ENCODE results near the gene APOA4.

DNA sequence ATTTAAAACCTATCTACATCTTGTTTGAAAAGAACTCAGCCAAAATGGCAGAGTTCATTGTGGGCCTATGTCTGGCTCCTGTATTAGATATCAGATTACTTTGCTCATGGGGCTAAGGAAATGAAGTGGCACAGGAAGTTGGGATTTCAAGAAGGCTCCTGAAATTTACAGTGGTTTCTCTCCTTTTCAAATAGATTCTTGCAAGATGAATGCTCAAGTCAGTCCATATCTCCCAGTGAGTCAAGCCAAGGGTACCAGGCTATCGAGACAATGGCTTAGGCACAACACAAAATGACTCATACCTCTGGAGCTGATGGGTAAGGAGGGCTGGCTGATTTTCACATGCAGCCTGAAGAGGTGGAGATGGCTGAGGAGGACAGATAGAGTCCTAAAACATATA, 38.4 kb upstream of the APOA4 start:
- TF ChIP-seq CTCF (IDR thresholded peaks at IDR 0.05; ENCODE audit: low read depth, low read length, missing input control) (no peak), ZBTB33 (IDR thresholded peaks at IDR 0.05) (no peak), JUND (IDR thresholded peaks at IDR 0.05) (no peak), TAF1 (conservative IDR thresholded peaks at IDR 0.05) (no peak), YY1 (IDR thresholded peaks at IDR 0.05) (no peak), RAD21 (IDR thresholded peaks at IDR 0.05) (no peak), MAX (IDR thresholded peaks at IDR 0.05) (no peak), REST (IDR thresholded peaks at IDR 0.05) (no peak), GABPA (IDR thresholded peaks at IDR 0.05 in 1 of 2, conservative IDR thresholded peaks at IDR 0.05 in 1 of 2) (no peak), RXRA (IDR thresholded peaks at IDR 0.05) (no peak), FOXA1 (IDR thresholded peaks at IDR 0.05) (no peak), NR2F2 (IDR thresholded peaks at IDR 0.05) (no peak), SP1 (IDR thresholded peaks at IDR 0.05) (no peak)
- TF ChIP-seq, protein P1, sequence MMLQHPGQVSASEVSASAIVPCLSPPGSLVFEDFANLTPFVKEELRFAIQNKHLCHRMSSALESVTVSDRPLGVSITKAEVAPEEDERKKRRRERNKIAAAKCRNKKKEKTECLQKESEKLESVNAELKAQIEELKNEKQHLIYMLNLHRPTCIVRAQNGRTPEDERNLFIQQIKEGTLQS (IDR thresholded peaks at IDR 0.05) = no peak
